Measurements from ENCODE around the gene SCGB1C2. TPM values are rescaled to one million over a fixed set of nuclear protein-coding genes. Genes with fewer than 3 reads are reported as not detected.

The SCGB1C2 gene
- total and polyA plus RNA-seq, 3 donors from 2014 or later = not detected

GRCh38 chr17:151004-151403 is 13.6 kb downstream of the SCGB1C2 start:
- H3K36me3 ChIP-seq (ENCODE audit: low read depth, missing control alignments) = no peaks in the 10 kb centered on the region
- H3K4me3 ChIP-seq = no peak overlapping the region
- no peaks in the 10 kb centered on the region for H3K27me3 ChIP-seq
- intact Hi-C loops (cut with DNase I; ENCODE audit: low total_unique reads) = no loop called here
- no peak overlapping the region for H3K27ac ChIP-seq
- H3K4me1 ChIP-seq = no peaks in the 10 kb centered on the region
- 90 to 98% methylated on average over 2 of the region's 2 CpGs for WGBS, 2 donors
- TF ChIP-seq CTCF (IDR thresholded peaks at IDR 0.05) (no peak), POLR2A (IDR thresholded peaks at IDR 0.05) (no peak)
- H3K9me3 ChIP-seq = no peaks in the 10 kb centered on the region
- DNase-seq = no peak

- 79 to 82% methylated on average over 19 to 26 of the region's 26 CpGs for WGBS, 2 donors
- Histone ChIP-seq H3K4me1 (no peaks in the 10 kb centered on the region), H3K36me3 (ENCODE audit: low read depth, missing control alignments) (no peaks in the 10 kb centered on the region), H3K4me3 (no peak overlapping the region), H3K27ac (no peak overlapping the region), H3K27me3 (no peaks in the 10 kb centered on the region), H3K9me3 (no peaks in the 10 kb centered on the region)
- TF ChIP-seq POLR2A (IDR thresholded peaks at IDR 0.05) (no peak), CTCF (IDR thresholded peaks at IDR 0.05) (no peak)
- no peak for DNase-seq
- intact Hi-C loops (cut with DNase I; ENCODE audit: low total_unique reads) = no loop called here
These were observed 14.8 kb downstream of the SCGB1C2 start for GRCh38 chr17:151886-152859.

- WGBS, 2 donors = 88 to 92% methylated on average over 11 to 12 of the region's 12 CpGs
- no peak for DNase-seq
- intact Hi-C loops (cut with DNase I; ENCODE audit: low total_unique reads) = no loop called here
These were observed 15.6 kb downstream of the SCGB1C2 start for GRCh38 chr17:152860-153420.

GRCh38 chr17:153851-154250 is 16.5 kb downstream of the SCGB1C2 start:
- TF ChIP-seq CTCF (IDR thresholded peaks at IDR 0.05) (no peak), POLR2A (IDR thresholded peaks at IDR 0.05) (no peak)
- Histone ChIP-seq H3K9me3 (no peaks in the 10 kb centered on the region), H3K4me3 (no peak overlapping the region), H3K27ac (no peak overlapping the region), H3K36me3 (ENCODE audit: low read depth, missing control alignments) (no peaks in the 10 kb centered on the region), H3K27me3 (no peaks in the 10 kb centered on the region), H3K4me1 (no peaks in the 10 kb centered on the region)
- intact Hi-C loops (cut with DNase I; ENCODE audit: low total_unique reads) = no loop called here
- no peak for DNase-seq
- WGBS, 2 donors = 86 to 87% methylated on average over 9 of the region's 9 CpGs

More at GRCh38 chr17:152860-153420, 15.6 kb downstream of the SCGB1C2 start:
- TF ChIP-seq POLR2A (IDR thresholded peaks at IDR 0.05) (no peak), CTCF (IDR thresholded peaks at IDR 0.05) (no peak)
- Histone ChIP-seq H3K4me1 (no peaks in the 10 kb centered on the region), H3K36me3 (ENCODE audit: low read depth, missing control alignments) (no peaks in the 10 kb centered on the region), H3K27me3 (no peaks in the 10 kb centered on the region), H3K4me3 (no peak overlapping the region), H3K9me3 (no peaks in the 10 kb centered on the region), H3K27ac (no peak overlapping the region)
